Activated T-helper 9 cell treated with anti-CD3 and anti-CD28 coated beads, Interleukin-2, amount 50 U/mL, for 16 hours (primary cell): Measurements from ENCODE around the gene FZR1.
"Not testable (repeated sequence)": the region's sequence is repeated elsewhere in the genome, so short reads cannot be mapped to it uniquely, and the experiment has no call there.

Experiments
- DNase-seq: peaks from one replicate; pipeline ENCODE4 v3.0.0-alpha.2; 2020; ENCODE audit warnings: low read depth

Gene FZR1

GRCh38 chr19:3514930-3515329, 8.8 kb downstream of the FZR1 start:
- no peak for DNase-seq

- DNase-seq, result no peak
These were observed 9.8 kb downstream of the FZR1 start for GRCh38 chr19:3515891-3516422.

- DNase-seq, result no peak
These were observed 10.6 kb downstream of the FZR1 start for GRCh38 chr19:3516675-3517207.

- no peak for DNase-seq
These were observed 11.5 kb downstream of the FZR1 start for GRCh38 chr19:3517638-3518037.

GRCh38 chr19:3518255-3518654, 12.1 kb downstream of the FZR1 start:
- DNase-seq, result no peak

GRCh38 chr19:3518659-3519058, 12.5 kb downstream of the FZR1 start:
- DNase-seq, result no peak

GRCh38 chr19:3519126-3519525, 13.0 kb downstream of the FZR1 start:
- no peak for DNase-seq

DNA sequence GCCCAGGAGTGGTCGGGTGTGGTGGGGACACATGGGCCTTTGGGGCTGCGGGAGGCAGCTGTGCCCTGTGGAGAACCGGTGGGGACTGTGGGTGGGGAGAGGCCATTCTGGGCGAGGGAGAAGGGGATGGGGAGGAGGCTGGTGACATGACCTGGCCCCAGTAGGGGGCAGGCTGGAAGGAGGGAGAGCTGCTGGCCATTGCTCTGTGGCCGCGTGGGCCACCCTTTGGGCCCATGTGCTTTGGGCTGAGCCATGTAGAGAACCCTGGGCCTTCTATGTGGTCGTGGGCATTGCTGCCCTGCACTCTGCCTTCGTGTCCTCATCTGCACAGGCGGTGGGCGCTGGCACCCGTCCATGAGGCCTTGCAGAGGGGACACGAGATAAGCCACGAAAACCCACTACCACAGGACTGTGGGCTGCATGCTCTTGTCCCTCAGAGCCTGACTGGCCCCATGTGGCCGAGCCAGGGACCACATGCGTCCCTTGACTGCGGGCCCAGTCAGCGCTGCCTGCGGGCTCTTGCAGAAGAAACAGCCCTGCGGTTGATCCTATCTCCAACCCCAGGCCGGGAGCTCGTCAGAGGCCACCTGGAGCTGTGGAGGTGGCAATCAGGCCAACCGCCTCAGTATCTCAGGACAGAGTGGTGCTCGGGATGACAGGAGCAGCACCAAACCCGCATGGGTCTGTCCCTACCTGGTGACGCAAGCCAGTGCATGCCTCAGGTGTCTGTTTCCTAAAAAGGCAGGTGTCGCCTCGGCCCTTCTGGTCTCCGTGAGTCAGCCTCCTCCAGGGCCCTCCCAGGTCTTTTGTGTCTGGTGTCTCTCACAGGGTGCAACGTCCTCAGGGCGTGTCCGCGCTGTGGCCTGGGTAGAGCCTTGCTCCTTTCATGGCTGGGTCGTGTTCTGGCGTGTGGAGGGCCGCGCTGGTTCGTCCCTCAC, 14.3 kb downstream of the FZR1 start:
- DNase-seq, result no peak

DNA sequence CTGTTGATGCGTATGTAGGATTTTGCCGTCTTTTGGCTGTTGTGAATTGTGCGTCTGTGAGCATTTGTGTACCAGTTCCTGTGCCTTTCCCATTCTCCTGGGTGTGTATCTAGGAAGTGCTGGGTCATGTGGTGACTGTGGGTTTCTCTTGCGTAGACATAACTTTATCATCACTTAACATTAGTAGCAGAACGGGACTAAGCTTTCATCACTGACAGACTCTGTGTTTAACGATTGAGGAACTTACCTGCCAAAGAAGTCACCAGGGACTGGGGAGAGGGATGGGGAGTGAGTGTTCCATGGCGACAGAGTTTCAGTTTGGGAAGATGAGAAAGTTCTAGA, 15.0 kb downstream of the FZR1 start:
- no peak for DNase-seq

GRCh38 chr19:3522421-3523360, 16.6 kb downstream of the FZR1 start:
- no peak for DNase-seq

GRCh38 chr19:3523361-3524077, 17.4 kb downstream of the FZR1 start:
- no peak for DNase-seq

DNA sequence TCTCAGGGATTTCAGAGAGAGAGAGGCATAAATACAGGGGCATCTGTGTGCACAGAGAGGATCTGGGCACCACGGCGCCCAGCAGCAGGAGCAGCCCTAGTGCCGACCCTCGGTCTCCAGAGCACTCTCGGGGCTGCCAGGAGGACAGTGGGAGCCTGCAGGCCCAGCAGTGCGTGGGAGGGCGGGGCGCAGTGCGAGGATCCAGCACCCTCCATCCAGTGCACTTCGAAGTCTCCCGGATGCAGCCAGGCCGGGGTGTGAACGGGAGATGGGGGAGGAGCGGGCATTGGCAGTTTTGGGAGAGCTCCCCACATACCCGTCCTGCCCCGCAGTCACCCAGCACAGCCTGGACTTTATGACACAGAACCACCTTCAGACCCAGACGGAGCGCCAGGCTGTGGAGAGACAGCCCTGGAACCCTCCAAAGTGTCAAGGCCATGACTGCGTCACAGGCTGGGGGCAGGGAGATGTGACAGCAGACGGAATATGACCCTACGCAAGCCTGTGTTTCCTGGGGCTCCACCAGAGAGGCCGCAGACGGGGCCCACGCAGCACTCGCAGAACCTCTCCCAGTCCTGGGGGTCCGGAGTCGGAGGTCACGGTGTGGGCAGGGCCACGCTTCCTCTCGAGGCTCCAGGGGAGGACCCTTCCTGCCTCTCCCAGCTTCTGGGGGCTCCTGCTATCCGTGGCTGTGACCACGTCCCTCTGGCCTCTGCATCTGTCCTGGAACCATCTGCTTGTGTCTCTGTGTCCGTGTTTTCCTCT, 18.1 kb downstream of the FZR1 start:
- no peak for DNase-seq

DNA sequence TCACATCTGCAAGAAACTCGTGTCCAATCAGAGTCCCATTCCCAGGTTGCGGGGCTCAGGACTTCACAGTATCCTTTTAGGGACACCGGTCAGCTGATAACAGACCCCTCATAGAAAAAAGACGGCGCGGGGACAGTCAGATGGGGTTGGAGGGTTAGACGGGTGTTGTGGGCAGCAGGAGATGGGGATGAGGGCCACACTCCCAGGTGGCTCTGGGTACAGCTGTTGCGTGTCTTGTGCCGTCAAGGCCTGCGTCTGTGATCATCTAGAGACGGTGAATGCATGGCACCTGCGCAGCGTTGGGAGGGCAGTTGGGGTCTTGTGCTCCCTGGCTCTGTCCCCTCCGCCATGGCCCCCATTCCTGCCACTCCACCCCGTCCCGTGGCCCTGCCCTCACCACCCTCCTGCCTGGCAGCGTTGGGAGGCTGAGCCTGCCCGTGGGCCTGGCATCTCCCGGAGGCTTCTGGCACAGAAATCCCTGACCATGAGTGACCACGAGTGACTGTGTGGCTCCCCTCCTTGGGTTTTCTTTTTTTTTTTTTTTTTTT, 18.9 kb downstream of the FZR1 start:
- DNase-seq, result no peak

DNA sequence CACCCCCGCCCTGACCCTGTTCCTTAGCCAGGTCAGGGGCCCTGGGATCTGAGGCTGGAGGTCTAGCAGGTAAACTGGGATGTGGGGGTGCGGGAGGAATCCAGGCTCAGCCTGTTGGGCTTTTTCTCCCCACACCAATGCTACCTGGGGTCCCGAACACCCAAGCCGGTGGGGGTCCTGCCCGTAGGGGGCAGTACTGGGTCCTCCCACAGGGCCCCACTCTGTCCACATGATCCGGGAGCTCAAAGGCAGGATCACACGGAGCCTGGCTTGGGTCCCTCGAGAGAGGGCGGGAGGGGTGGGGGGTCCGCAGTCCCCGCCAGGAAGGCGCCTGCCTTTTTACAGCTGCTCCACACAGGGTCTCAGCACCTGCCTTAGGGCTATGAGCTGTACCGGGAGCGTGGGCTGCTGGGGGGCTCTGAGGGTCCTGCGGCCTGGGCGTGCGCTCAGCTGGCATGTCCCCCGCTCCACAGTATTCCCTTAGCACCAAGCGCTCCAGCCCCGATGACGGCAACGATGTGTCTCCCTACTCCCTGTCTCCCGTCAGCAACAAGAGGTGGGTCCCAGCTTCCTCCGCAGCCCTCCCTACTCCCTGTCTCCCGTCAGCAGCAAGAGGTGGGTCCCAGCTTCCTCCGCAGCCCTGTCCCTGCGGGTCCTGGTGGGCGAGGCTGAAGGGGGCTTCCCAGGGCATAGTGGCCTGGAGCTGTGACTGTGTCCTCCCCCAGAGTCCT, 20.6 kb downstream of the FZR1 start:
- no peak for DNase-seq

DNA sequence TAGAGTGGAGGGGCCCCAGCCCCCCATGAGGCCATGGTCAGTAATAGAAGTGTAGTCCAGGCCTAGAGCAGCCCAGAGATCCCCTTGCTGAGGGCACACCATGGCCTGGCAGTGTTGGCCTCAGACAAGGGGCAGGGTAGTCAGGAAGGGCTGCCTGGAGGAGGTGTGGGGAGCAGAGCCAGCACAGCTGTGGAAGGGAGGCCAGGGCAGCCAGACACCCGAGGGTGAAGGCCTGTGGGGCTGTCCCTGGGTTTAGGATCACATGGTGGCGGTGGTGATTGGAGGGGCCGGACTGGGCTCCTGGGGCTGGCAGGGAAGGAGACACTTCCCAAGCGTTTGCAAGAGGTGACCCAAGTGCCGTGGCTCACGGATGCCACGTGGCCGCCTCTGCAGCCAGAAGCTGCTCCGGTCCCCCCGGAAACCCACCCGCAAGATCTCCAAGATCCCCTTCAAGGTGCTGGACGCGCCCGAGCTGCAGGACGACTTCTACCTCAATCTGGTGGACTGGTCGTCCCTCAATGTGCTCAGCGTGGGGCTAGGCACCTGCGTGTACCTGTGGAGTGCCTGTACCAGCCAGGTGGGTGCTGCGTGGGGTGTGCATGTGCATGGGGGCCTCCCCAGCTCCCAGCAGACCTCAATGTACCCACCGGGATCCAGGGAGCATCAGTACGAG, 21.3 kb downstream of the FZR1 start:
- DNase-seq, result no peak

GRCh38 chr19:3528080-3528479, 22.0 kb downstream of the FZR1 start:
- no peak for DNase-seq

DNA sequence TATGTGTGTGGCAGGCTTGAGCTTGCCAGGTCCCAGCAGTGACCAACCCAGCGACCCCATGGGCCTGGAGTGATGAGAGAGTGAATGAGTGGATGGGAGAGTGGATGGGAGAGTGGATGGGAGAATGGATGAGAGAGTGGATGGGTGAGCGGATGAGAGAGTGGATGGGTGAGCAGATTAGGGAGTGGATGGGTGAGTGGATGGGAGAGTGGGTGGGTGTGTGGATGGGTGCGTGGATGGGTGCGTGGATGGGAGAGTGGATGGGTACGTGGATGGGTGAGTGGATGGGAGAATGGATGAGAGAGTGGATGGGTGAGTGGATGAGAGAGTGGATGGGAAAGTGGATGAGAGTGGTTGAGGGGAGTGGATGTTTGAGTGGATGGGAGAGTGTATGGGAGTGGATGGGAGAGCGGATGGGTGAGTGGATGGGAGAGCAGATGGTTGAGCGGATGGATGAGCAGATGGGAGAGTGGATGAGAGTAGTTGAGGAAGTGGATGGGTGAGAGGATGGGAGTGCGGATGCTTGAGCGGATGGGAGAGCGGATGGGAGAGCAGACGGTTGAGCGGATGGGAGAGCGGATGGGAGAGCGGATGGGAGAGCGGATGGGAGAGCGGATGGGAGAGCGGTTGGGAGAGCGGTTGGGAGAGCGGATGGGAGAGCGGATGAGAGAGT, 22.6 kb downstream of the FZR1 start:
- no peak for DNase-seq

- not testable (repeated sequence) for DNase-seq
These were observed 23.2 kb downstream of the FZR1 start for GRCh38 chr19:3529299-3529698.

GRCh38 chr19:3530389-3530788, 24.3 kb downstream of the FZR1 start:
- DNase-seq, result no peak
